GM21529 (cell line): Measurements from ENCODE around the gene ASIC2.

ENCODE experiments used
- ATAC-seq: cut with Tn5 transposase; IDR thresholded peaks from one replicate; pipeline ENCODE4 v1.9.1; 2021; ENCODE audit not compliant: unreplicated experiment

The ASIC2 gene

GRCh38 chr17:33167736-33168135, 125.4 kb downstream of the ASIC2 start:
- ATAC-seq, result no peak

GRCh38 chr17:33166472-33166871, 126.6 kb downstream of the ASIC2 start:
- no peak for ATAC-seq

GRCh38 chr17:33164169-33164881, 128.8 kb downstream of the ASIC2 start:
- ATAC-seq, result no peak

- ATAC-seq, result no peak
Observed at GRCh38 chr17:33163533-33164168, 129.4 kb downstream of the ASIC2 start.

GRCh38 chr17:33154869-33155455, 138.1 kb downstream of the ASIC2 start:
- ATAC-seq, result no peak

GRCh38 chr17:33152783-33153182, 140.3 kb downstream of the ASIC2 start:
- ATAC-seq, result no peak

- no peak for ATAC-seq
Observed at GRCh38 chr17:33151565-33151964, 141.5 kb downstream of the ASIC2 start.

- no peak for ATAC-seq
Observed at GRCh38 chr17:33145941-33146340, 147.2 kb downstream of the ASIC2 start.

- ATAC-seq, result no peak
Observed at GRCh38 chr17:33144837-33145236, 148.3 kb downstream of the ASIC2 start.

GRCh38 chr17:33142705-33143299, 150.3 kb downstream of the ASIC2 start:
- ATAC-seq, result no peak

- no peak for ATAC-seq
Observed at GRCh38 chr17:33140413-33141099, 152.5 kb downstream of the ASIC2 start.

GRCh38 chr17:33138627-33139026, 154.5 kb downstream of the ASIC2 start:
- ATAC-seq, result no peak

GRCh38 chr17:33137426-33137825, 155.7 kb downstream of the ASIC2 start:
- ATAC-seq, result no peak

GRCh38 chr17:33135691-33136090, 157.4 kb downstream of the ASIC2 start:
- no peak for ATAC-seq

GRCh38 chr17:33131620-33132019, 161.5 kb downstream of the ASIC2 start:
- no peak for ATAC-seq

GRCh38 chr17:33127706-33128105, 165.4 kb downstream of the ASIC2 start:
- no peak for ATAC-seq

GRCh38 chr17:33126086-33126485, 167.0 kb downstream of the ASIC2 start:
- no peak for ATAC-seq

GRCh38 chr17:33125552-33125950, 167.5 kb downstream of the ASIC2 start:
- no peak for ATAC-seq

- no peak for ATAC-seq
Observed at GRCh38 chr17:33124871-33125551, 168.1 kb downstream of the ASIC2 start.

GRCh38 chr17:33124185-33124584, 168.9 kb downstream of the ASIC2 start:
- no peak for ATAC-seq

- no peak for ATAC-seq
Observed at GRCh38 chr17:33121756-33122155, 171.3 kb downstream of the ASIC2 start.
